Endothelial cell of umbilical vein (primary cell): ENCODE results near the gene PON2. TPM values are rescaled to one million over a fixed set of nuclear protein-coding genes. Genes with fewer than 3 reads are reported as not detected.

Source experiments
- BruUV-seq: library from RNA; stranded (reverse); fragments of 400-500 nt; replicated peaks from 2 replicates; lab custom pipeline; 2021; lab: Mats Ljungman, UMichigan
- CTCF ChIA-PET: fragments of 300-600, 350-600 bp; sonication (Branson Sonifier 250); formaldehyde crosslinking; loops from one replicate; lab custom pipeline; 2021; ENCODE audit warnings: antibody characterized with exemption, inconsistent platforms; lab: Charles Lee
- POLR2A ChIA-PET: fragments of 300-600, 350-600 bp; sonication (Branson Sonifier 250); formaldehyde crosslinking; loops from one replicate; lab custom pipeline; 2021; ENCODE audit warnings: antibody characterized with exemption, inconsistent platforms; lab: Charles Lee
- DNase-seq: peaks from one replicate; pipeline ENCODE4 v3.0.0-alpha.2; 2011; ENCODE audit warnings: low read depth, low spot score
- FAIRE-seq: peaks from 2 replicates; lab custom pipeline; 2011; peaks lifted over from hg19 to GRCh38; lab: Jason Lieb, UNC
- H2AFZ ChIP-seq: 2 replicates; pipeline ENCODE4 v1.6.0; 2012; ENCODE audit warnings: low read depth, low read length, control low read depth, inconsistent platforms
- H3K27ac ChIP-seq: 2 replicates; pipeline ENCODE4 v1.5.1; 2011; ENCODE audit warnings: low read depth, mild to moderate bottlenecking, control low read depth, low read length, moderate library complexity; ENCODE audit not compliant: insufficient read depth
- H3K27me3 ChIP-seq, 2 experiments: 2 replicates each; pipeline versions ENCODE4 v1.6.0 to v1.6.1; 2011; ENCODE audit warnings: low read length in 2 of 2, mixed read lengths in 1 of 2; ENCODE audit not compliant: control insufficient read depth in 2 of 2, insufficient read depth in 2 of 2
- H3K36me3 ChIP-seq, 2 experiments: 2 replicates in 1 of 2; 3 replicates in 1 of 2; pipeline ENCODE4 v1.5.1; 2011; ENCODE audit warnings: low read length in 2 of 2, mild to moderate bottlenecking in 1 of 2, moderate library complexity in 1 of 2; ENCODE audit not compliant: control insufficient read depth in 2 of 2, insufficient read depth in 2 of 2; ENCODE audit errors: extremely low read depth in 1 of 2
- H3K4me1 ChIP-seq: 3 replicates; pipeline ENCODE4 v1.5.1; 2011; ENCODE audit warnings: mild to moderate bottlenecking, low read length; ENCODE audit not compliant: control insufficient read depth, insufficient read depth; ENCODE audit errors: extremely low read depth
- H3K4me2 ChIP-seq: 2 replicates; pipeline ENCODE4 v1.6.1; 2011; ENCODE audit warnings: low read length, control low read depth, mixed read lengths; ENCODE audit not compliant: insufficient read depth
- H3K4me3 ChIP-seq, 3 experiments: fragments of 200-600 bp in 1 of 3; sonication (generic), shearing (Covaris generic) in 1 of 3; replicated peaks in 1 of 3; 2 replicates each; pipeline ENCODE4 v1.5.1; 2011 to 2016; ENCODE audit warnings: control low read depth in 3 of 3, low read length in 3 of 3, mild to moderate bottlenecking in 2 of 3, inconsistent platforms in 1 of 3, low read depth in 1 of 3, moderate library complexity in 1 of 3; ENCODE audit not compliant: insufficient read depth in 1 of 3
- H3K79me2 ChIP-seq: 2 replicates; pipeline ENCODE4 v1.6.0; 2012; ENCODE audit warnings: low read length, inconsistent platforms; ENCODE audit not compliant: control insufficient read depth, insufficient read depth
- H3K9ac ChIP-seq: replicated peaks from 2 replicates; pipeline ENCODE3; 2011; ENCODE audit warnings: low read length, control low read depth; ENCODE audit not compliant: insufficient read depth; ENCODE audit errors: extremely low read depth
- H3K9me1 ChIP-seq: replicated peaks from 3 replicates; pipeline ENCODE4 v1.6.0; 2011; ENCODE audit warnings: mild to moderate bottlenecking, low read length; ENCODE audit not compliant: control insufficient read depth, insufficient read depth; ENCODE audit errors: extremely low read depth
- H3K9me3 ChIP-seq: replicated peaks from 2 replicates; pipeline ENCODE4 v1.5.1; 2012; ENCODE audit warnings: low read length, inconsistent platforms; ENCODE audit not compliant: control insufficient read depth, insufficient read depth
- H4K20me1 ChIP-seq: replicated peaks from 2 replicates; pipeline ENCODE3; 2011; ENCODE audit warnings: mild to moderate bottlenecking, low read length; ENCODE audit not compliant: control insufficient read depth, insufficient read depth; ENCODE audit errors: extremely low read depth
- EZH2 ChIP-seq: IDR thresholded peaks from 2 replicates; pipeline ENCODE4 v1.6.1; 2012; ENCODE audit warnings: borderline replicate concordance, low read depth, mild to moderate bottlenecking, moderate library complexity, low read length, inconsistent platforms; ENCODE audit not compliant: severe bottlenecking
- FOS ChIP-seq: IDR thresholded peaks from 2 replicates; pipeline ENCODE4 v1.6.1; 2011; ENCODE audit warnings: mild to moderate bottlenecking, low read length, moderate library complexity, borderline replicate concordance; ENCODE audit not compliant: insufficient read depth
- GATA2 ChIP-seq: IDR thresholded peaks from 2 replicates; pipeline ENCODE4 v1.7.0; 2011; ENCODE audit warnings: low read depth, mild to moderate bottlenecking, moderate library complexity, mixed read lengths, low read length; ENCODE audit not compliant: insufficient read length, insufficient read depth
- JUN ChIP-seq: IDR thresholded peaks from 2 replicates; pipeline ENCODE4 v1.6.1; 2011; ENCODE audit warnings: borderline replicate concordance, low read depth; ENCODE audit not compliant: insufficient read length, insufficient read depth
- MYC ChIP-seq: IDR thresholded peaks from one replicate; pipeline ENCODE4 v1.6.1; 2011; ENCODE audit warnings: mild to moderate bottlenecking, low read depth, low read length
- POLR2A ChIP-seq: IDR thresholded peaks from 2 replicates; pipeline ENCODE4 v1.6.1; 2012; ENCODE audit warnings: low read depth, mild to moderate bottlenecking, control low read depth, low read length
- dilution Hi-C: fragments of 300-500 bp; cut with MboI; formaldehyde crosslinking; loops from one replicate; pipeline ENCODE4 v1.15.0; 2019; ENCODE audit warnings: low sequenced_read_pairs; ENCODE audit not compliant: extremely low pct_ligation_motif_present
- intact Hi-C: fragments of 100-400 bp; cut with micrococcal nuclease; formaldehyde crosslinking; loops from one replicate; pipeline ENCODE4 v1.10.0; 2022
- polyA plus RNA-seq, 4 experiments: library from polyadenylated mRNA; depleted of rRNA in 3 of 4; stranded (reverse) in 3 of 4; unstranded in 1 of 4; fragments of >200 nt; gene quantifications; 2 replicates each; pipeline versions ENCODE4 v1.2.1 to v1.2.3, GENCODE V29; 2011 to 2012; ENCODE audit warnings: missing spikeins in 1 of 4
- total RNA-seq: library from RNA; stranded (reverse); gene quantifications from 2 replicates; pipeline ENCODE4 v1.2.3, GENCODE V29; 2021
- TF ChIP-seq, protein P1 (sequence below), 2 donors: IDR thresholded peaks; 1 replicate in 1 of 2; 2 replicates in 1 of 2; pipeline ENCODE4 v1.5.1; 2011; ENCODE audit warnings: low read length in 2 of 2, mild to moderate bottlenecking in 2 of 2, moderate library complexity in 2 of 2, control low read depth in 1 of 2, inconsistent platforms in 1 of 2, low read depth in 1 of 2; ENCODE audit not compliant: insufficient read depth in 1 of 2; ENCODE audit errors: extremely low read depth in 1 of 2
- TF ChIP-seq, protein P2 (sequence below): IDR thresholded peaks from 2 replicates; pipeline ENCODE4 v1.6.1; 2011; ENCODE audit not compliant: insufficient read depth, insufficient read length

PON2 gene
- total and polyA plus RNA-seq, 2 donors (not counting 3 experiments of a cell fraction or from before 2014, with no cell fraction given), result 110 to 125 TPM

DNA sequence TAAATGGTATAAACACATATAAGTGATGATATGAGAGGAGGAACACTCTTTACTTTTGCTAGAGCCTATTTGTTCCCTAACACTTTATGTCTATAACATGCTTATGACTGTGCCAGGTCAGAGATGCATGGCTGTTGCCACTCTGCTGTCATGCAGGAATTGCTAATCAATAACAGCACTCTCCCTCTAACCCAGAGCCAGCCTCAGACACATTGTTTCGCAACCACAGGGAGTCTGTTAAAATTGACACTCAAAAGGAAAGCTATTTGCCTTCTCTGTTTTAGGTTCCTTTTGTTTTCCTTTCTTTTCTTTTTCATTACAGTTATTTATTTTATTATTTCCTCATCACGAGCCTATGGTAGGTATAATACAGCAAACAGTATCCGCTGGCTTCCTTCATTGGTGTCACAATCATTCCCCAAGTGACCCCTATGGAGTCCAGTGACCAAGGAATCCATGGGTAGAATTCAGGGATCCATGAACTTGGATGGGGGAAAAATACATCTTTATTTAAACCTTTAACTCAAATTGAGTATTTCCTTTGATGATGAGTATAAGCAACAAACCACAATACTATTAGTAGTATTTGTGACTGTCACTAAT is 6.8 kb downstream of the PON2 start:
- Histone ChIP-seq H3K79me2 (peaks cover 35% of the 10 kb centered on the region), H2AFZ (no peak overlapping the region), H3K9ac (no peak overlapping the region), H4K20me1 (peaks cover 3% of the 10 kb centered on the region), H3K9me1 (no peaks in the 10 kb centered on the region), H3K27me3 (no peaks in the 10 kb centered on the region), H3K4me1 (peaks cover 4% of the 10 kb centered on the region), H3K27ac (no peak overlapping the region), H3K9me3 (no peaks in the 10 kb centered on the region), H3K4me3 (no peak overlapping the region), H3K4me2 (no peak overlapping the region), H3K36me3 (peaks cover 0 to 2% of the 10 kb centered on the region in 2 experiments)
- CTCF ChIA-PET, result interaction anchor here (0.9 to 1.6 kb wide), 6 partner anchors 8 to 117 kb away, joined by 3 to 7 read pairs (median 4); no protein-coding TSS in a partner anchor
- TF ChIP-seq GATA2, result no peak
- TF ChIP-seq MYC, result no peak
- TF ChIP-seq POLR2A, result no peak
- TF ChIP-seq, protein P1, sequence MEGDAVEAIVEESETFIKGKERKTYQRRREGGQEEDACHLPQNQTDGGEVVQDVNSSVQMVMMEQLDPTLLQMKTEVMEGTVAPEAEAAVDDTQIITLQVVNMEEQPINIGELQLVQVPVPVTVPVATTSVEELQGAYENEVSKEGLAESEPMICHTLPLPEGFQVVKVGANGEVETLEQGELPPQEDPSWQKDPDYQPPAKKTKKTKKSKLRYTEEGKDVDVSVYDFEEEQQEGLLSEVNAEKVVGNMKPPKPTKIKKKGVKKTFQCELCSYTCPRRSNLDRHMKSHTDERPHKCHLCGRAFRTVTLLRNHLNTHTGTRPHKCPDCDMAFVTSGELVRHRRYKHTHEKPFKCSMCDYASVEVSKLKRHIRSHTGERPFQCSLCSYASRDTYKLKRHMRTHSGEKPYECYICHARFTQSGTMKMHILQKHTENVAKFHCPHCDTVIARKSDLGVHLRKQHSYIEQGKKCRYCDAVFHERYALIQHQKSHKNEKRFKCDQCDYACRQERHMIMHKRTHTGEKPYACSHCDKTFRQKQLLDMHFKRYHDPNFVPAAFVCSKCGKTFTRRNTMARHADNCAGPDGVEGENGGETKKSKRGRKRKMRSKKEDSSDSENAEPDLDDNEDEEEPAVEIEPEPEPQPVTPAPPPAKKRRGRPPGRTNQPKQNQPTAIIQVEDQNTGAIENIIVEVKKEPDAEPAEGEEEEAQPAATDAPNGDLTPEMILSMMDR (IDR thresholded peaks at IDR 0.05; ENCODE audit: extremely low read depth in 1 of 2, insufficient read depth in 1 of 2, low read depth in 1 of 2, low read length in 2 of 2), result no peak
- TF ChIP-seq, protein P2, sequence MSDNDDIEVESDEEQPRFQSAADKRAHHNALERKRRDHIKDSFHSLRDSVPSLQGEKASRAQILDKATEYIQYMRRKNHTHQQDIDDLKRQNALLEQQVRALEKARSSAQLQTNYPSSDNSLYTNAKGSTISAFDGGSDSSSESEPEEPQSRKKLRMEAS, result no peak
- no peak for TF ChIP-seq JUN
- TF ChIP-seq EZH2, result no peak
- no peak for TF ChIP-seq FOS
- FAIRE-seq (no peak), DNase-seq (no peak)
- dilution Hi-C loops, result no loop called here
- POLR2A ChIA-PET, result interaction anchor here (0.8 kb wide), 1 partner anchor 81 kb away, joined by 3 read pairs; no protein-coding TSS in a partner anchor
- BruUV-seq, result no TSS peak
- intact Hi-C loops, result no loop called here
